GM19463 (cell line): ENCODE results near the gene CHURC1.

Experiments
- ATAC-seq: cut with Tn5 transposase; IDR thresholded peaks from one replicate; pipeline ENCODE4 v1.9.1; 2021; ENCODE audit warnings: mild to moderate bottlenecking, moderate library complexity; ENCODE audit not compliant: unreplicated experiment

CHURC1 gene

GRCh38 chr14:64954491-64955240 lies 40.4 kb downstream of the CHURC1 start:
- no peak for ATAC-seq

- ATAC-seq: no peak
Measured at GRCh38 chr14:64955297-64955696, 41.0 kb downstream of the CHURC1 start.

GRCh38 chr14:64956697-64957406 lies 42.6 kb downstream of the CHURC1 start:
- ATAC-seq: no peak

GRCh38 chr14:64958201-64958600 lies 43.9 kb downstream of the CHURC1 start:
- no peak for ATAC-seq

- no peak for ATAC-seq
Measured at GRCh38 chr14:64958743-64959142, 44.5 kb downstream of the CHURC1 start.

GRCh38 chr14:64960762-64961276 lies 46.6 kb downstream of the CHURC1 start:
- no peak for ATAC-seq

- no peak for ATAC-seq
Measured at GRCh38 chr14:64963611-64964010, 49.4 kb downstream of the CHURC1 start.

GRCh38 chr14:64965356-64966000 lies 51.2 kb downstream of the CHURC1 start:
- ATAC-seq: no peak

- no peak for ATAC-seq
Measured at GRCh38 chr14:64966976-64967375, 52.7 kb downstream of the CHURC1 start.

- ATAC-seq: no peak
Measured at GRCh38 chr14:64968167-64968566, 53.9 kb downstream of the CHURC1 start.

GRCh38 chr14:64968651-64969050 lies 54.4 kb downstream of the CHURC1 start:
- no peak for ATAC-seq

- no peak for ATAC-seq
Measured at GRCh38 chr14:64970041-64970440, 55.8 kb downstream of the CHURC1 start.

- ATAC-seq: no peak
Measured at GRCh38 chr14:64970776-64971477, 56.7 kb downstream of the CHURC1 start.

- no peak for ATAC-seq
Measured at GRCh38 chr14:64971491-64971942, 57.3 kb downstream of the CHURC1 start.

- ATAC-seq: no peak
Measured at GRCh38 chr14:64971943-64972791, 57.9 kb downstream of the CHURC1 start, which contains the start of gene RAB15. TSS of gene RAB15 (minus strand) at chr14:64972336. CDS start at chr14:64972076, 260 bp downstream.

- ATAC-seq: no peak
Measured at GRCh38 chr14:64973026-64973442, 58.8 kb downstream of the CHURC1 start.

GRCh38 chr14:64973826-64974225 lies 59.6 kb downstream of the CHURC1 start:
- no peak for ATAC-seq

GRCh38 chr14:64974563-64974962 lies 60.3 kb downstream of the CHURC1 start:
- ATAC-seq: no peak

GRCh38 chr14:64979336-64980074 lies 65.2 kb downstream of the CHURC1 start:
- ATAC-seq: no peak
